ENCODE measurements around the gene SLC2A13.

Gene SLC2A13

DNA sequence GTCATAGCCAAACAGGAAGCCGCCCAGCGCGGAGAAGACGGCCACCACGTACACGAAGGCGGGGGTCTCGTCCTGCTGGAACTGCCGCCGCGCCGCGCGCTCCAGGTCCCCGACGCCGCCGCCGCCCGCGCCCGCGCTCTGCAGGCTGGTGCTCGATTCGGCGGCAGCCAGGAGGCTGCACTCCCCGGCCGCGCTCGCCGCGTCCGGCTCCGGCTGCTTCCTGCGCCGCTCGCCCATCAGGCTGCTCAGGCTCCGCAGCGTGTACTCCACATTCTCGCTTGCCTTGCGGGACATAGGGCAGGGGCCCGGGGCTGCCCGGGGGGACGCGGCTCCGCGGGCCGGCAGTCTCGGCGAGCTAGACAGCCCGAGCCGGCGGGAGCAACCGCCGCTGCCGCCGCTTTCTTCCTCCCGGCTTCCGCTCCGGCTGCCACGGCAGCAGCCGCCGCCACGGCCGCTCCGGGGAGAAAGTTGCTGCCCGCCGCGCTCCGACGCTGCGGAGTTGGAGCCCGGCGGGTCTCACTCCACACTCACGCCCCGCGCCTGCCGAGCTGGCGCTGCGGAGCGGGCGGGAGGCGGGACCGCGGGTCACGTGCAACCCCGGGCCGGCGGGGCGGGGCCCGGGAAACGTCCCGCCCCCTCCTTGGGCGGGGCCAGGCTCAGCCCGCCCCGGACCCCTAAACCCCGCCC lies at the start of gene SLC2A13:
TSS of gene SLC2A13 (minus strand) at position 567 of the 687 bp plus-strand sequence. CDS start at position 294, 273 bp downstream.
- DNase-seq = peak; percentile 54

DNA sequence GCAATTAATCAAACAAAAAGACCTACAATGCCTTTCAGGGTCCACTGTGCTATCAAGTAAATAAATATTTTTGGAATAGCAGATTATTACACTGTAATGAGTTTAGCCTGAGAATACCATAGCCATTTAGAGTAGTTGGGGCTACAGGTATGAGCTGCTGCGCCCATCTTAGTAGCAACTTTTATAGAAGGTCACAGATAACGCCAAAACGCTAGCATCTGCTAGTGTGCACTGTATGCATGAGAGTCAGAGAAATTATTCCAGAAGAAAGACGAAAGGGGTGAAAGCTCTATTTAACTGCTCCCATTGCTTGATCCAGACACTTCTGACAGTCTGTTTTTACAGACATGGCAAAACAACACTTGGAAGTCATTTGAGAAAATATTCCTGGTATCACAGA lies 48.5 kb upstream of the SLC2A13 start:
- DNase-seq = no peak

DNA sequence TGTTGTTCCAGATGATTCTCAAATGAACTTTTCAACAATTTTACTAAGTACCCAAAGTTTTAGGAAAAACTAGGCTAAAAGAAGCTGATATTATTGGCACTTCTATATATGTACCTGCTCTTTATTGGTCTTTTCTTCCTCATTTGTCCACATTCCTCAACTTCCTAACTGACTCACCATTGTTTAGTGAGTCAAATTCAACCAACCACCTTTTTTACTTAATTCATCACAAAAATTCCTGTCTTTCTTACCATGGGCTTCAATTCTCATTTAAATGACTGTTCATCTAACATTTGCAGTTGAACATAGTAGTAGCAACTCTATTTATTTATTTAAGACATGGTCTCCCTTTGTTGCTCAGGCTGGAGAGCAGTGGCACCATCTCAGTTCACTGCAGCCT lies 47.6 kb upstream of the SLC2A13 start:
- DNase-seq = no peak

DNA sequence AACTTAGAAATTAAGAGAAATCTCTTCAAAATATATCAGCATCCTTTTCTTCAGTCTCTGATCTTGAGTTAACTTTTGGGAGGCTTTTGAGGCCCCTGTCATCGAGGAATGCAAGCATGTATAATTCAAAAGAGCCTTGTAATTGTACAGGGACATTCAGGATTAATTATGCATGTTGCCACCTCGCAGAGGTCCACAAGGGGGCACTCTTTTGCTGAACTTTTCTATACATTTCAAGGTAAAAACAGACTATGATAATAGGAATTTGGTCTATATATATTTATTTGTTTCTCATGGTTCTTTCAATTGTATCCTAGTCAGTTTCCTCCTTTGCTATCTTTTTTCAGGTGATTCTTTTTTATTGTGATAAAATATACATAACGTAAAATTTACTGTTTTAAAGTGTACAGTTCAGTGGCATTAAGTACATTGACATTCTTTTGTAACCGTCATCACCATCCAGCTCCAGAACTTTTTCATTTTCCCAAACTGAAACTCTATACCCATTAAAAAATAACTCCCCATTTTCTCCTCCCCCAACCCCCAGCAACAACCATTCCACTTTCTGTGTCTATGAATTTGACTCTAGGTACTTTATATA lies 47.0 kb upstream of the SLC2A13 start:
- DNase-seq = peak; percentile 23

DNA sequence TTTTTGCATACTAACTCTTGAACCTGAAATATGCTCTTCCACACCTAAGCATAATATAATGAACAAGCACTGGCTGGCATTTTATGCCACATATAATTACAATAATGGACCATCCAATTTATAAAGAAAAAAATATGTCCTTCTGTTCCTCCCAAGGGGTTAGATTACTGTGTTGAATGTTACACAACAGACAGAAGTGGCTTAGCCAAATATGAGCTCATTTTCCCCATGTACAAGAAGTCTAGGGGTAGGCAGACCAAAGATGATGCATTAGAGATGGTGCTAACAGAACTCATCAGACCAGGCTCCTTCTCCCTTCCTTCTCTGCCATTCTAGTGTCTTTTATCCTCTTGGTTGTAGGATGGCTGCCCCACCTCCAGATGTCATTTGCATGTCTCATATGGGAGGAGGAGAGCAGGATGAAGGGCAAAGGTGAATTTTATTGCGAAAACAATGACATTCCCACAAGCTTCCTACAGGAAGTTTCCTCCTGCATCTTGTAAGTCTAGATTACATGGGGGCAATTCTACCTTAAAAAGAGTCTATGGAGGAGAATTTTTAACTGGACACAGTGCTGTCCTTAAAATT lies 43.9 kb upstream of the SLC2A13 start:
- no peak for DNase-seq

DNA sequence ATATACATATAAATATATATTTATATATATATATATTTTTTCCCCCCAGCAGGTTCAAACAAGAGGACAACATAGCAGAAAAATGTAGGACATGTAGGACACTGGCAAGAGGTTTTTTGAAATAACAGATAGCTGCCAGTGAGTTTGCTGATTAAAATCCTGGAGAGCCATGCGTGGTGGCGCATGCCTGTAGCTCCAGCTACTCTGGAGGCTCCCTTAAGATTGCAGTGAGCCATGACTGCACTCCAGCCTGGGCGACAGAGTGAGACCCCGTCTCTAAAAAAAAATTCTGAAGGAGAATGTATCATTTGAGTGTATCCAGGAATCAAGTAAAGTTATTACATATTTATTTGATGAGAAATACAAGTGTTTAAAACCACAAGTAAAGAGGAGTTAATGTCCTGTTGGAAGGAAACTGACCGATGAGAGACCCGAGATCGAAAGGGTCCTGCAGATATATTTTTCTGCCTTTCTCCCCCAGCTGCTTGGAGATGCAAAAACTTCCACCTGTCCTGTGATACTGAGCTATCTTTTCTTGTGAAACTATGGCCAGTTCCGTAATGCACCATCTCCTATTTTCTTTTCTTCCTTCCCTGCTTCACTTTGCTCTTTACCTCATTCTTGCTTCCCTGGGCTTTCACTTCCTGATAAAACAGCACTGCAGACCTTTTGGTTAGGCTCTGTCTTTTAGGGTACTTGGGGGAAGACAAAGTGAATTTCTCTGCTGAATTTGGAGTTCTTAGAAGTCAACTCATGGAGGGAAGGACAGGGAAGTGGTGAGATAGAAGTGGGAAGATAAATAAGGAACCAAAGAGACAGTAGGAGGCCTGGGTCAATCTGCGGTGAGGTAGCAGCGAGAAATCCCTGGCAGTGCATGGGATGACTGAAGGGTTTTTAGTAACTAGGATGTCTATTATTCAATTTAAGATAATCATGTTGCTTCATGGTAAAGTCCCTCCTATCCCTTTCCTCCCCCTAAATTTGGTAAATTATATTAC lies 41.2 kb upstream of the SLC2A13 start:
- DNase-seq = no peak

DNA sequence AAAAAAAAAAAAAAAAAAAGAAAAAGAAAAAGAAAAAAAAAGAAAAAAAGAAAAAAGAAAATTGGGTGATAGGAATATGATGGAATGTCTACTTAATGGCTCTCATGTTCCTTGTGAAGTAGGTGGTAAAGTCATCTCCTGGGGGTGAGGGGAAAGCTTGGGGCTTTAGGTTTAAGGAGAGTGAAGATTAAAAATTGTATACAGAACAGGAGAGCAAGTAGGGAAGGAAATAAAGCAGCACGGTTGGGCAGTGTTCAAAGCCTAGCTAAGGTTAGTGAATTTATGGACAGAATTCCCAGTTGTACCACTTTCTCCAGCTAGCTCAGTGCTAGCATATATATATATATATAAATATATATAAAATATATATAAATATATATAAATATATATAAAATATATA lies 40.0 kb upstream of the SLC2A13 start:
- no peak for DNase-seq

DNA sequence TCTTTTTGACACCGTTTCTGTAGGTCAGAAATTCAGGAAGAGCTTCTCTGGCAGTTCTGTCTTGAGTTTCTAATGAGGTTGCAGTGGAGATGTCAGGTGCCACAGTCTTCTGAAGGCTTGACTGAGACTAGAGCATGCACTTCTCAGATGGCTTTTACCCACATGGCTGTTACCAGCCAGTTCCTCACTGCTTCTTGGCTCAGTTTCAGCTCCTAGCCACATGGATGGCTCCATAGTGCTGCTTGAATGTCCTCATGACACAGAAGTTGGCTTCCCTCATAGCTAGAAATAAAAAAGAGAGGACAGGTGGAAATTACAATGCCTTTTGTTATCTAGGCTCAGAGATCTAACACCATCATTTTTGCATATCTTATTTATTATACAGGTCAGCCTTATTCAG lies 38.1 kb upstream of the SLC2A13 start:
- DNase-seq = no peak

DNA sequence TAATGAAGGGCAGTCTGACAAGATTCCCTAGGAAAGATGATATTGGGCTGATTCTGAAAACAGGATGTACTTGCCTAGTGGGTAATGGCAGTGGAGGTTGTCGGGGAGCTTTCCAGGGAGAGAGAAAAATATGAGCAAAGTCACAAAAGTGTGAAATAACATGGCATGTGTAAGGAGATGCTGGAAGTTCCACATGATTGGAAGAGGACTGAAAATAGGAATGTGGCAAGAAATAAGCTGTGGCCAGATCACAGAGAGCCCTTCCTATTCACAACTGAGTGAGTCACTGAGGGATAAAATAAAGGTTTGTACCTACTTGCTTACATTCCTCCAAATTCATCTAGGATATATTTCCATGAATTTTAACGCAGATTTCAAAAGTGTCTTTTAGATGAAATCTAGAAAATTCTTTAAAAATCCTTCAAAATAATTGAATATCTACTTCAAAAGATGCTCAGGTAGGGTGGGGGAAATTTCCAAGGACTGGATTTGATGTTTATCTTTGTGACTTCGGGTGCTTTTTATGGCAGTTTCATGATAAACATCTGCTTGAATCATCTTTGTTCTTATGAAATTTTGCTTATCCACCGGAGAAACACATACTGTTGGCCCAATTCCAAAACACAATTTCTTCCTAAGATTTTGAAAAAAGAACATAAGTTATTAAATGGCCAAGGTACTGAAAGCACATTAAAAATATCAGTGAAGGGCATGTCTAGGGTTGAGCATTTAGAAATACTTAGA lies 36.3 kb upstream of the SLC2A13 start:
- DNase-seq = no peak

DNA sequence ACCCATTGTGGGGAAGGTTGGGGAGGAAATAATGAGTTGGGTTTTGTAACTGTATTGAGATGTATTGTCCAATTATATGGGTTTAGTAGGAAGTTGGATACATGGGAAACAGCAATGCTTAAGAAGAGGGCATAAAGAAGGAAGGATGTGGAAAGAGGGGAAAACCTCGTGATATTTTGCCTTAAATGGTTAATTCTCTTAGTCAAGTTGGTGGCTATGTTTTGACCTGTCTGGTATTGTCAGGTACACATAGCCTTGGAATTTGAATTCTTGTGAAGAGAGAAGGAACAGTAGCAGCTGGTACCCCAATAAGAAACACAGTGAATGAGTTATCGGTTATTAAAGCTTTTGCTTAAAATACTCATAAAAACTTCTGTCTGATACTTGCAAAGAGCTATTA lies 32.6 kb upstream of the SLC2A13 start:
- no peak for DNase-seq

DNA sequence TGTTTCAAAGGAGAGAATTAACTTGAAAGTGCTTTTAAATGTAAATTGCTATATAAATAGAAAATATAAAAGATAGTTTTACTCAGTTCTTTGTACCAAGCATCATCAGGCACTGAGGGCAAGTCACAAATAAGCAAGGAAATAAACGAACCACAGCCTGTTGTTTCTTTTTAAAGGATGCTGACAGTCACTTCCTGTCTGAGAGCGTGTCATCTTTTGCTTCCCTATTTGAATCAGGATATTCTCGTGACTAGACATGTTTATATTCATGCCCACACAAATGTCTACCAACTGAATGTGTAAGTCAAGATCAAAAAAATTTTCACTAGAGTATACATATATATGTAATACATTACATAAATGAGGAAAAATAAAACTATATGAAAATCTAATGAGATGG lies 31.4 kb upstream of the SLC2A13 start:
- DNase-seq = no peak

DNA sequence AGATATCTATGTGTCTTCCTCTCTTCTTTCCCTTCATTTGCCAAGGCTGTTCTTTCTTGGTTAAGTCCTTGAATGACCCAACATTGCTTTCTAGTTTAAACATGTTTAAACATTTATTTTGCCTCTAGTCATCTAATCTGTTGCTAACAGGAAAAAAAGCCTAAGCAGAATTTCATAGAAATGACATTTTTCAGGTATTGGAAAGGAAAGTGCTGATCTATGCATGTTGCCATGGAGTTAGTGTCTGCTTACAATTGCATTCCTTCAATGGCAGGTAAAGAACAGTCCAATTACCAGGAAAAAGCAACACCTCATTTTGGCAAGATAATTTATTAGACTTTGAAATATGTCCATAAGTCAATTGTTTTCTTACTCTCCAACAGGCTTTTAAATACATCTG lies 21.5 kb upstream of the SLC2A13 start:
- no peak for DNase-seq

DNA sequence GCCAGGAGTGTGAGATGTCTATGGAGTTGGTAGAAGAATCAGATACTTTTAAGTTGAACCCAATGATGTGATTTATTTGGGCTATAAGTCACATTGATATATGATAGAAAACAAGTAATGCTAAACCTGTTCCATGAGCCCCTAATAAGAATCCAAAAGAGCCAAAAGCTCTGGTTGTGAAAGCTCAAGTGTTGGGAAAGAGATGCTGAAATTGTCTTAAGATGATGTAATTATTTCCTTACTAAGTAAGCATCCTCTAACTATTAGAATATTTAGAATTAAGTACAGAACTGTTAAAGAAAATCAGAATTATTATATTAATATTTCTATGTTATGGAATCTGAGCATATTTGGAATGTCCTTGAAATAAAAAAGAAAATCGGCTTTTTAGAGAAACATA lies 17.6 kb upstream of the SLC2A13 start:
- DNase-seq = no peak

DNA sequence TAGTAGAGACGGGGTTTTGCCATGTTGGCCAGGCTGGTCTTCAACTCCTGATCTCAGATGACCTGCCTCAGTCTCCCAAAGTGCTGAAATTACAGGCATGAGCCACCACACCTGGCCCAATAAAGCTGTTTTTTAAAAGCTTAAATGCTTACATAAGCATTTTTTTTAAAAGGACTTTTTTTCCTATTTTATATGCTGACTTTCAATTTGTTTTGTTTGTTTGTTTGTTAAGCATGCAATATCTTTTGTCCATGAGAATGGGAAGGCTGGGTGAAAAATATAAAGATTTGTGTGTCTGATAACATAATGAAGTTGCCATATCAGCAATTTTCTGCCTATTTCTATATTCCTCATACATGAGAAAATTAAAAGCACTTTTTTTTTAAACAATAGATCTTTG lies 17.0 kb upstream of the SLC2A13 start:
- DNase-seq = no peak

DNA sequence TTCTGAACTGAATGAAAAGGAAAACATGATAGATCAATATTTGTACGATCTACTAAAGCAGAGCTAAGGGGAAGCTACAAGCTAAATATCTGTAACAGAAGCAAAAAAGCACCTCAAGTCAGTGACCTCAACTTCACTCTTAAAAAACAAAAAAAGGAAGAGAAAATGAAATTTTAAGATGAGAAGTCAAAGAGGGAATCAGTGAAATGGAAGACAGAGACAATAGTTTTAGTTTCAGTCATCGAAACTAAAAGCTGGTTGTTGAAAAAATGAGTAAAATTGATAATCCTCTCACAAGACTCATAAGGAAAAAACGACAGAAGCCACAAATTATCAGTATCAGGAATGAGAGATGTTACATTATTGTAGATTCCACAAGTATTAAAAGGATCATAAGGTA lies 11.9 kb upstream of the SLC2A13 start:
- no peak for DNase-seq

DNA sequence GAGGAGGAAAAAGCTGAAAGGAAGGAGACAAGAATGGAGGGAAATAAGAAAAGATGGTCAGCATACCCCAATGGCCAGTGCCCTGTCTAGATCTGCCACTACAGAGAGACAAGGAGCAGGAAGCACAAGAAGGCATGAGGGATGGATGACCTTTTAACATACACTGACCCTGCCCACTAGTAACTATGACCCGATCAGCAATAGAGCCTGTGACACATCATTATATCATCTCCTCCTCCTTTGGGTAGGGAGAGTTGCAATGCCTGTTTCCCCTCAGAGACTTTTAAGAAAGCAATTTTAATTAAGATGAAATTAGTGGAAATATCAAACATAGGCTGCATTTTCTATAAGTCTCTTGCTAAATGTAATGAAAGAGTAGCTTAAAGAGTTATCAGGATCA lies 4.7 kb upstream of the SLC2A13 start:
- DNase-seq = no peak

DNA sequence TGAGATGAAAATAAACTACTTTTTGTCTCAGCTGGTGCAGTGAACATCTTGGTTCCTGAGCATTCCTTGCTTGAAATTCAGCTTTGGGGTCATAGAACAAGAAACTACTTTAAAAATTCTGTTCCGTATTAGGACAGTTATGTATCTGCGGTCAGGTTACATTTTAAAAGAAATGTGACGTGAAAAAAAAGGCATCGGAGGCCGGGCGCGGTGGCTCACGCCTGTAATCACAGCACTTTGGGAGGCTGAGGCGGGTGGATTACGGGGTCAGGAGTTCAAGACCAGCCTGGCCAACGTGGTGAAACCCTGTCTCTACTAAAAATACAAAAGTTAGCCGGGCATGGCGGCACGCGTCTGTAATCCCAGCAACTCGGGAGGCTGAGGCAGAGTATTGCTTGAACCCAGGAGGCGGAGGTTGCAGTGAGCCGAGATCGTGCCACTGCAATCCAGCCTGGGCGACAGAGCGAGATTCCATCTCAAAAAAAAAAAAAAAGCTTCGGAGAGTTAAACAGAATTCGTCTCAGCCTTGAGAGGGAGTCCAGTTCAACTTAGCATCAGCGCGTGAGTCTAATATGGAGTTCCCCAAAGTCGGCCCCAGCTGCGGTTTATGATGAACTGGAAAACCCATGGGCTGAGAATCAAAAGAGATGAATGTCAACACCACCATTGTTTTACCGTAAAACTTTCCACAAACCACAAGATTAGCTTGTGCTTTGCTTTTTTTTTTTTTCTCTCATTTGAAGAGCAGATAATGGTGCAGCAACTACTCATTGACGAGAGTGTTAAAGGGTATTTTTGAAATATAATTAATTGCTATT lies 2.1 kb upstream of the SLC2A13 start:
- no peak for DNase-seq

DNA sequence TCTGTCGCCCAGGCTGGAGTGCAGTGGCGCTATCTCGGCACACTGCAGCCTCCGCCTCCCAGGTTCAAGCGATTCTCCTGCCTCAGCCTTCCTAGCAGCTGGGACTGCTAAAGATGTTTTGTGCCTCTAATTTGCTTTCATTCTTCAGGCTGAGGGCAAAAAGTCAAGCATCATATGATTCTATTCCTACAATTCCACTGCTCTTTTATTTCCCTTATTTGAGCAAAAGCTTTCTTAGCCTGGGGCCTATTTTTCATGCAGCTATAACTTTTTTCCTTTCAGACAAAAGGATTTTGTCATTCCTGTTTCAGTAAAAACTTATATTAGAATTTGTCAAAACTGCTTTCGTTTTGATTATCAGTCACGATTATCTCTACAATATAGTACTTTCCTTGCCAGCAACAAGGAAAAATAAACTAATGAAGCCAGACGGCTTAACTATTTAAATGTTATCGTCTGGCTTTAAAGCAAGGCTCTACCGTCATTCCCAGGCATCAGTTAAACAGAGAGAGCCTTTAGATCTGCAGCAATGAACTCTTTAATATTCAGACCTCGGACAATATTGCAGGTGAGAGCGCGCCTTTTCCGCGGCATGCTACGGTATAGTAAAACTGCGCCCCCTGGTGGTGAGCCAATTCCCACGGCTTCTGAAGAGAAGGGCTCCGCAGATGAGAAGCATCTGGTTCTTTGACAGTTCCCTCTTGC lies 1.4 kb upstream of the SLC2A13 start:
- DNase-seq = peak; percentile 77

DNA sequence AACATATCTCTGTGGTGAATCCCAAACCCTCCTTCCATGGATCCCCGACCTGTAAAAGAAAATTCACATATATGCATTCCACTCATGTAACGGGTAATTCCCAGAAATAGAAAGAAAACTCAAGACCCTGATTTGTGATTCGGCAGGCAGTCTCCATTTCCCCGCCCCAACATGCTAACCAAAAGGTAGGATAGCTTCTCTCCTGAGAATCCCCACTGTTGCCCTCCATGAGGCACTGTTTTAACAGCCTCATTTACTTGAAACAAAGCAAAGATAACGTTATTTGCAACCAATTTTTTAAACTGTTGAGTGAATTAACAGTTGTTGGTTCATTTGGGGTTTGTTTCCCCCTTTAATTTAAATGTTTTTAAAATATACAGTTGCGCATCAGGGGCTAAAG lies 774 bp upstream of the SLC2A13 start:
- DNase-seq = no peak

DNA sequence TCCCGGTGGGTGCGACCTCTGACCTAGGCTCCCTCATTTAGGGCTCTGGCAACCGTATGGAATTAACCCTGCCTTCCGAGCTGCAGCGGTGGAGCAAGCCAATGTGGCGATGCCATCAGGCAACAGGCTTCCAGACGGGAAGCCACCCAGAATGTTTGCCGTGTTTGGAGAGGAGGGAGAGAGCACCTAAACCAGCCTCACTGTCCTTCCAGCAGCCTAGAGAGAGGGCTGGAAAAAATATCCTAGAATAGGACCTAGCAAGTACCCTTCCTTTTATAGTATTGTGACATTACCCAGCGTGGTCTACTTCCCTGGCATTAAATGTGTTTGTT lies 287 bp upstream of the SLC2A13 start:
- DNase-seq = no peak

DNA sequence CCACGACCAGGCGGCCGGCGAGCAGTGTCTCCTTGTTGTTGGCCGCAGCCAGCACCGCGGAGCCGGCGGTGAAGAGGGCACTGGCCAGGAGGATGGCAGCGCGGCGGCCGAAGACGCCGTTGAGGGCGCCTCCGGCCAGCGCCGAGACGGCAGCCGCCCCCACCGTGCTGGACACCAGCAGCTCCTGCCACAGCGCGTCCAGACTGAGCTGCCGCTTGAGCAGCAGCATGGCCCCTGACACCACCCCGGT lies 691 bp downstream of the SLC2A13 start:
- no peak for DNase-seq
